HG03439 (cell line): ENCODE measurements around the gene ZC3H15.

Experiments
- ATAC-seq: cut with Tn5 transposase; IDR thresholded peaks from one replicate; pipeline ENCODE4 v1.9.1; 2021; ENCODE audit warnings: mild to moderate bottlenecking, moderate library complexity; ENCODE audit not compliant: unreplicated experiment

Gene ZC3H15

GRCh38 chr2:186540941-186541340 lies 54.9 kb downstream of the ZC3H15 start:
- no peak for ATAC-seq

GRCh38 chr2:186542002-186542401 lies 55.9 kb downstream of the ZC3H15 start:
- no peak for ATAC-seq

- ATAC-seq = no peak
Measured at GRCh38 chr2:186543561-186544131, 57.6 kb downstream of the ZC3H15 start.

GRCh38 chr2:186544255-186544675 lies 58.2 kb downstream of the ZC3H15 start:
- ATAC-seq = no peak

- ATAC-seq = no peak
Measured at GRCh38 chr2:186546846-186547245, 60.8 kb downstream of the ZC3H15 start.

GRCh38 chr2:186551323-186552050 lies 65.4 kb downstream of the ZC3H15 start:
- no peak for ATAC-seq

- ATAC-seq = no peak
Measured at GRCh38 chr2:186554429-186554828, 68.4 kb downstream of the ZC3H15 start.

- ATAC-seq = no peak
Measured at GRCh38 chr2:186554850-186555671, 69.0 kb downstream of the ZC3H15 start.

- no peak for ATAC-seq
Measured at GRCh38 chr2:186558512-186559276, 72.6 kb downstream of the ZC3H15 start.
